Retinal pigment epithelial cell (primary cell): ENCODE measurements around the gene ANKRD1.
"Not testable (repeated sequence)": the region's sequence is repeated elsewhere in the genome, so short reads cannot be mapped to it uniquely, and the experiment has no call there.

ENCODE experiments used
- DNase-seq: peaks from one replicate; pipeline ENCODE4 v3.0.0-alpha.2; 2010; ENCODE audit warnings: low read depth
- H3K4me3 ChIP-seq: 2 replicates; pipeline ENCODE4 v1.5.1; 2011; ENCODE audit warnings: mild to moderate bottlenecking, low read length, control low read depth, moderate library complexity
- CTCF ChIP-seq: conservative IDR thresholded peaks from 2 replicates; pipeline ENCODE4 v1.5.1; 2011; ENCODE audit warnings: low read depth, low read length, control low read depth, inconsistent platforms

Gene ANKRD1

GRCh38 chr10:90889636-90890035 is 31.3 kb downstream of the ANKRD1 start:
- H3K4me3 ChIP-seq, result no peak overlapping the region
- no peak for DNase-seq
- TF ChIP-seq CTCF, result no peak

- H3K4me3 ChIP-seq, result no peak overlapping the region
- no peak for DNase-seq
- TF ChIP-seq CTCF, result no peak
These were observed 32.5 kb downstream of the ANKRD1 start for GRCh38 chr10:90888387-90888786.

GRCh38 chr10:90887555-90887954 is 33.3 kb downstream of the ANKRD1 start:
- TF ChIP-seq CTCF, result no peak
- H3K4me3 ChIP-seq, result no peak overlapping the region
- no peak for DNase-seq

- DNase-seq, result no peak
- no peak overlapping the region for H3K4me3 ChIP-seq
- TF ChIP-seq CTCF, result no peak
These were observed 35.7 kb downstream of the ANKRD1 start for GRCh38 chr10:90885176-90885575.

GRCh38 chr10:90884431-90884830 is 36.5 kb downstream of the ANKRD1 start:
- DNase-seq, result no peak
- H3K4me3 ChIP-seq, result no peak overlapping the region
- TF ChIP-seq CTCF, result no peak

GRCh38 chr10:90880059-90880719 is 40.7 kb downstream of the ANKRD1 start:
- not testable (repeated sequence) for DNase-seq, H3K4me3 ChIP-seq
- TF ChIP-seq CTCF, result peak; percentile 59

- no peak for DNase-seq
- no peak for TF ChIP-seq CTCF
- H3K4me3 ChIP-seq, result no peak overlapping the region
These were observed 41.8 kb downstream of the ANKRD1 start for GRCh38 chr10:90879062-90879461.
